Breast epithelium (tissue), 4 donors: ENCODE results near the gene MIER2. TPM values are rescaled to one million over a fixed set of nuclear protein-coding genes. Genes with fewer than 3 reads are reported as not detected.
A peak's percentile ranks its signal among the peaks of the same experiment; 100 is the strongest.

Source experiments
- DNase-seq, 2 donors: peaks; one replicate each; pipeline ENCODE4 v3.0.0-alpha.2; 2019; ENCODE audit warnings: low spot score in 2 of 2
- H3K27ac ChIP-seq, 2 donors: fragments of 200-600 bp; sonication (generic) in 1 of 2; one replicate each; pipeline ENCODE4 v1.5.1; 2016 to 2019; ENCODE audit warnings: mild to moderate bottlenecking in 1 of 2
- H3K27me3 ChIP-seq, 2 donors: fragments of 200-600 bp; sonication (generic) in 1 of 2; one replicate each; pipeline versions ENCODE4 v1.5.1 to v1.6.0; 2017 to 2019; ENCODE audit warnings: control low read depth in 1 of 2, mild to moderate bottlenecking in 1 of 2
- H3K36me3 ChIP-seq: fragments of 200-600 bp; one replicate; pipeline ENCODE4 v1.5.1; 2019
- H3K4me1 ChIP-seq, 2 donors: fragments of 200-600 bp; sonication (generic); one replicate each; pipeline ENCODE4 v1.5.1; 2016 to 2019; ENCODE audit warnings: control low read depth in 1 of 2
- H3K4me3 ChIP-seq, 3 donors: fragments of 200-600 bp; sonication (generic); 1 replicate in 2 of 3; 2 replicates in 1 of 3; pipeline ENCODE4 v1.5.1; 2016 to 2019; ENCODE audit warnings: mild to moderate bottlenecking in 3 of 3, moderate library complexity in 2 of 3
- H3K9me3 ChIP-seq, 2 donors: fragments of 200-600 bp; sonication (generic) in 1 of 2; one replicate each; pipeline ENCODE4 v1.5.1; 2016 to 2019; ENCODE audit warnings: control low read depth in 1 of 2
- CTCF ChIP-seq, 3 donors: fragments of 450-650 bp; IDR thresholded peaks; one replicate each; pipeline ENCODE4 v1.5.1; 2016 to 2017; ENCODE audit warnings: antibody characterized with exemption in 3 of 3, mild to moderate bottlenecking in 3 of 3, moderate library complexity in 3 of 3
- POLR2A ChIP-seq: fragments of 450-650 bp; IDR thresholded peaks from one replicate; pipeline ENCODE4 v1.6.1; 2016; ENCODE audit warnings: antibody characterized with exemption, mild to moderate bottlenecking, moderate library complexity
- POLR2AphosphoS5 ChIP-seq, 3 donors: sonication (generic); formaldehyde crosslinking; IDR thresholded peaks; one replicate each; pipeline ENCODE4 v1.6.1; 2017; ENCODE audit warnings: antibody characterized with exemption in 3 of 3
- intact Hi-C: fragments of 100-400 bp; cut with DNase I; formaldehyde crosslinking; loops from one replicate; pipeline ENCODE4 v1.15.1; 2023; ENCODE audit warnings: low total_unique reads
- total RNA-seq, 3 donors: library from RNA; depleted of rRNA; stranded (reverse); fragments of >200 nt; gene quantifications; one replicate each; pipeline ENCODE4 v1.1.0, GENCODE V29; 2016

The MIER2 gene
- total RNA-seq, 3 donors from 2014 or later: 5.4 to 17.0 (median 12.8) TPM

GRCh38 chr19:343451-343931, 1.1 kb downstream of the MIER2 start:
- intact Hi-C loops: no loop called here
- H3K27ac ChIP-seq: peak overlapping the region; percentile 73 to 90

GRCh38 chr19:342801-343421, 1.7 kb downstream of the MIER2 start:
- Histone ChIP-seq H3K27me3 (no peaks in the 10 kb centered on the region), H3K27ac (peak overlapping the region; percentile 73 to 90), H3K36me3 (no peaks in the 10 kb centered on the region), H3K9me3 (no peaks in the 10 kb centered on the region), H3K4me3 (peak overlapping the region; percentile 66 to 98 (median 88)), H3K4me1 (peaks cover 7 to 11% of the 10 kb centered on the region in 2 donors)
- no peak for DNase-seq
- TF ChIP-seq POLR2AphosphoS5 (IDR thresholded peaks at IDR 0.05): no peak
- no peak for TF ChIP-seq CTCF (IDR thresholded peaks at IDR 0.05)
- no peak for TF ChIP-seq POLR2A
- intact Hi-C loops: no loop called here

More at GRCh38 chr19:343451-343931, 1.1 kb downstream of the MIER2 start:
- no peaks in the 10 kb centered on the region for H3K9me3 ChIP-seq
- peak overlapping the region; percentile 66 to 98 (median 88) for H3K4me3 ChIP-seq
- no peaks in the 10 kb centered on the region for H3K36me3 ChIP-seq
- H3K27me3 ChIP-seq: no peaks in the 10 kb centered on the region
- no peak for TF ChIP-seq POLR2AphosphoS5 (IDR thresholded peaks at IDR 0.05)
- no peak for TF ChIP-seq POLR2A
- no peak for TF ChIP-seq CTCF (IDR thresholded peaks at IDR 0.05)
- DNase-seq: no peak
- H3K4me1 ChIP-seq: peaks cover 7 to 11% of the 10 kb centered on the region in 2 donors

GRCh38 chr19:342128-342455, 2.5 kb downstream of the MIER2 start:
- H3K9me3 ChIP-seq: no peaks in the 10 kb centered on the region
- intact Hi-C loops: no loop called here
- peaks cover 7 to 11% of the 10 kb centered on the region in 2 donors for H3K4me1 ChIP-seq
- peak overlapping the region in 1 of 2 donors; percentile 90 for H3K27ac ChIP-seq
- H3K36me3 ChIP-seq: no peaks in the 10 kb centered on the region
- peak overlapping the region in 1 of 3 donors; percentile 98 for H3K4me3 ChIP-seq
- no peaks in the 10 kb centered on the region for H3K27me3 ChIP-seq
- DNase-seq: no peak
- TF ChIP-seq POLR2AphosphoS5 (IDR thresholded peaks at IDR 0.05) (no peak), CTCF (IDR thresholded peaks at IDR 0.05) (no peak), POLR2A (no peak)

GRCh38 chr19:341386-342127, 3.0 kb downstream of the MIER2 start:
- DNase-seq: no peak
- Histone ChIP-seq H3K4me3 (peak overlapping the region in 1 of 3 donors; percentile 98), H3K27me3 (no peaks in the 10 kb centered on the region), H3K9me3 (no peaks in the 10 kb centered on the region), H3K4me1 (peaks cover 7 to 11% of the 10 kb centered on the region in 2 donors), H3K36me3 (no peaks in the 10 kb centered on the region), H3K27ac (peak overlapping the region in 1 of 2 donors; percentile 90)
- TF ChIP-seq CTCF (IDR thresholded peaks at IDR 0.05): no peak
- intact Hi-C loops: no loop called here
